HepG2 (cell line): ENCODE results near the gene SPHK1. TPM values are rescaled to one million over a fixed set of nuclear protein-coding genes. Genes with fewer than 3 reads are reported as not detected.

ENCODE experiments used
- ELF3 ChIP-seq: IDR thresholded peaks from 2 replicates; pipeline ENCODE4 v1.6.1; 2016; ENCODE audit warnings: missing genetic modification reagents, missing compliant biosample characterization
- FOXK2 ChIP-seq: fragments of 450-650 bp; IDR thresholded peaks from 2 replicates; pipeline ENCODE4 v1.6.1; 2016
- HDAC2 ChIP-seq: sonication (generic); formaldehyde crosslinking; IDR thresholded peaks from 2 replicates; pipeline ENCODE4 v1.4.0; 2020; ENCODE audit warnings: missing genetic modification reagents
- HES4 ChIP-seq: sonication (generic); formaldehyde crosslinking; IDR thresholded peaks from 2 replicates; pipeline ENCODE4 v1.9.0; 2021; ENCODE audit warnings: mild to moderate bottlenecking, missing genetic modification reagents, borderline replicate concordance
- IRF1 ChIP-seq: sonication (generic); formaldehyde crosslinking; IDR thresholded peaks from 2 replicates; pipeline ENCODE4 v1.4.0; 2020; ENCODE audit warnings: low read depth, mild to moderate bottlenecking, missing genetic modification reagents
- MATR3 ChIP-seq: sonication (generic); formaldehyde crosslinking; IDR thresholded peaks from 2 replicates; pipeline ENCODE4 v1.4.0; 2020; ENCODE audit warnings: missing genetic modification reagents
- NFYB ChIP-seq: sonication (generic); formaldehyde crosslinking; IDR thresholded peaks from 2 replicates; pipeline ENCODE4 v1.4.0; 2020; ENCODE audit warnings: missing genetic modification reagents
- NONO ChIP-seq, 2 experiments: fragments of 450-650 bp in 1 of 2; sonication (generic) in 1 of 2; formaldehyde crosslinking in 1 of 2; IDR thresholded peaks in 1 of 2; conservative IDR thresholded peaks in 1 of 2; 2 replicates each; pipeline versions ENCODE4 v1.6.1 to v1.8.0; 2017 to 2022; ENCODE audit warnings: mild to moderate bottlenecking in 1 of 2, missing genetic modification reagents in 1 of 2, moderate library complexity in 1 of 2
- POLR2AphosphoS2 ChIP-seq: IDR thresholded peaks from 2 replicates; pipeline ENCODE4 v1.6.1; 2011; ENCODE audit warnings: low read depth, low read length, improper control_type of control experiment
- POLR2AphosphoS5 ChIP-seq: IDR thresholded peaks from 2 replicates; pipeline ENCODE4 v1.6.1; 2012; ENCODE audit warnings: low read depth, low read length
- REPIN1 ChIP-seq: sonication (generic); formaldehyde crosslinking; IDR thresholded peaks from 2 replicates; pipeline ENCODE4 v1.8.0; 2022; ENCODE audit warnings: missing genetic modification reagents, low read depth, mild to moderate bottlenecking, borderline replicate concordance
- SIN3A ChIP-seq: IDR thresholded peaks from 2 replicates; pipeline ENCODE4 v1.6.1; 2011; ENCODE audit warnings: low read depth, mild to moderate bottlenecking, control low read depth, low read length, borderline replicate concordance
- SP1 ChIP-seq, 2 experiments: fragments of 450-650 bp in 1 of 2; sonication (generic) in 1 of 2; formaldehyde crosslinking in 1 of 2; IDR thresholded peaks; 2 replicates each; pipeline versions ENCODE4 v1.4.0 to v1.6.1; 2016 to 2020; ENCODE audit warnings: missing genetic modification reagents in 1 of 2
- SPEN ChIP-seq: sonication (generic); formaldehyde crosslinking; IDR thresholded peaks from 2 replicates; pipeline ENCODE4 v1.5.1; 2020; ENCODE audit warnings: low read depth, mild to moderate bottlenecking, missing genetic modification reagents
- YEATS4 ChIP-seq: sonication (generic); formaldehyde crosslinking; IDR thresholded peaks from 2 replicates; pipeline ENCODE4 v1.4.0; 2020; ENCODE audit warnings: missing genetic modification reagents, borderline replicate concordance
- ZMYM2 ChIP-seq: sonication (generic); formaldehyde crosslinking; IDR thresholded peaks from 2 replicates; pipeline ENCODE4 v1.8.0; 2022; ENCODE audit warnings: mild to moderate bottlenecking, missing genetic modification reagents
- ZNF276 ChIP-seq: sonication (generic); formaldehyde crosslinking; IDR thresholded peaks from 2 replicates; pipeline ENCODE4 v1.4.0; 2020; ENCODE audit warnings: mild to moderate bottlenecking, low read depth, missing genetic modification reagents
- ZNF292 ChIP-seq: sonication (generic); formaldehyde crosslinking; IDR thresholded peaks from 2 replicates; pipeline ENCODE4 v1.8.1; 2022; ENCODE audit warnings: mild to moderate bottlenecking, low read depth, missing genetic modification reagents, borderline replicate concordance
- ZNF496 ChIP-seq: sonication (generic); formaldehyde crosslinking; IDR thresholded peaks from 2 replicates; pipeline ENCODE4 v1.8.1; 2023; ENCODE audit warnings: mild to moderate bottlenecking, moderate library complexity, missing genetic modification reagents; ENCODE audit not compliant: insufficient replicate concordance
- ZNF562 ChIP-seq: sonication (generic); formaldehyde crosslinking; IDR thresholded peaks from 2 replicates; pipeline ENCODE4 v1.8.0; 2022; ENCODE audit warnings: missing genetic modification reagents, borderline replicate concordance
- ZNF746 ChIP-seq: sonication (generic); formaldehyde crosslinking; IDR thresholded peaks from 2 replicates; pipeline ENCODE4 v1.8.0; 2022; ENCODE audit warnings: mild to moderate bottlenecking, missing genetic modification reagents
- ZNF766 ChIP-seq: sonication (generic); formaldehyde crosslinking; IDR thresholded peaks from 2 replicates; pipeline ENCODE4 v1.5.0; 2020; ENCODE audit warnings: missing genetic modification reagents, borderline replicate concordance
- ZNF781 ChIP-seq: sonication (generic); formaldehyde crosslinking; IDR thresholded peaks from 2 replicates; pipeline ENCODE4 v1.5.1; 2020; ENCODE audit warnings: borderline replicate concordance, mild to moderate bottlenecking, missing genetic modification reagents; ENCODE audit errors: not compliant biosample characterization
- ZSCAN31 ChIP-seq: sonication (generic); formaldehyde crosslinking; IDR thresholded peaks from 2 replicates; pipeline ENCODE4 v1.5.0; 2020; ENCODE audit warnings: low read depth, mild to moderate bottlenecking, missing genetic modification reagents
- polyA plus RNA-seq, 8 experiments: library from polyadenylated mRNA; depleted of rRNA in 3 of 8; stranded (reverse) in 7 of 8; unstranded in 1 of 8; fragments of >200 nt; fragmentation: Illumina TruSeq in 4 of 8; extraction: Trizol in 4 of 8; gene quantifications; 2 replicates each; pipeline versions ENCODE4 v1.2.1 to v1.2.3, GENCODE V29; 2011 to 2016; ENCODE audit warnings: low read depth in 4 of 8, missing spikeins in 1 of 8, mixed read lengths in 1 of 8; ENCODE audit not compliant: insufficient read depth in 1 of 8
- total RNA-seq, 5 experiments: library from RNA; depleted of rRNA; stranded (reverse); fragments of >200 nt; fragmentation: Illumina TruSeq; extraction: Trizol; gene quantifications; 2 replicates each; pipeline ENCODE4 v1.2.3, GENCODE V29; 2016; ENCODE audit warnings: low read depth in 1 of 5
- TF ChIP-seq, protein P1 (sequence below): sonication (generic); formaldehyde crosslinking; conservative IDR thresholded peaks from 2 replicates; pipeline ENCODE4 v1.5.0; 2020; ENCODE audit warnings: missing genetic modification reagents

SPHK1 gene
- total and polyA plus RNA-seq, 2 of the 13 experiments (the other 11 are each of a cell fraction or from before 2014, with no cell fraction given): 129 to 160 TPM

DNA sequence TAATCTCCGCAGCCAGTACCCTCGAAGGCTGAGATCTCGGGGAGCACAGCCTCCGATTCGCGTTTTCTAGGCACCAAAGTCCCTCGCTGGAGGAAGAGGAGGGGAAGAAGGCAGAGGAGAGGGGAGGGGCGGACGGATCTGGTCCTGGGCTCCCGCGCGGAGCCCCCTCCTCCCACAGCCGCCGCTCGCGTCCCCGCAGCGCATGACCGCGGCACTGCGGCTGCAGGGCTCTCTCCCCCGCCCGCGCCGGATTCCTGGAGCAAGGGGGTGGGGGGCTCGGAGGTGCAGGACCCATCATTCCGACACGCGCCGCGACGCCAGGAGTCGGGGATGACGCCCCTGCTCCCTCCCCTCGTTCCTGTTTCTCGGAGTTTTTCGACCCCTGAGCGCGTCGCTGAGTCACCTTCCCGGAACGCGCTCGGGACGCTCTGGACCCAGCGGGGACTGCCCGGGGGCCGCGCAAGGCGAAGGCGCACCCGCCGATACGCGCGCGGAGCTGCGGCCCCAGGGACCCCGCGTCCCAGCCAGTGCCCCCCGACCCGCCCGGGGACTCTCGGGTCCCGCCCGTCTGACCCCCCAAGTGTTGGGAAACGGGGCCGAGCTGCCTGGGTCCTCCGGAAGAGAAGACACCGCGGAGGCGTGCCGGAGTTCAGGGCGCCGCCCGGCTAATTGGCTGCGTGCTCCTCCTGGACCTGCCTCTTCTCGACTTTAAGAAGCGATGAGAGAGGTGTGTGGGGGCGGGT lies 1.4 kb upstream of the SPHK1 start (continued):
- TF ChIP-seq POLR2AphosphoS2 (no peak), ZNF292 (CRISPR knock-in tag) (peak; percentile 45), REPIN1 (peak; percentile 47; the same call in 1 of the 2 replicates), NONO (IDR thresholded peaks at IDR 0.05) (no peak), NONO (CRISPR knock-in tag; conservative IDR thresholded peaks at IDR 0.05) (no peak), ZNF781 (no peak), NFYB (no peak), ZNF276 (0 out of 2 replicates have a peak, but pooled peaks have one; percentile 5), IRF1 (CRISPR knock-in tag) (no peak), SP1 (IDR thresholded peaks at IDR 0.05) (no peak), SP1 (CRISPR knock-in tag; IDR thresholded peaks at IDR 0.05) (peak; percentile 57), ZNF562 (CRISPR knock-in tag) (no peak), MATR3 (CRISPR knock-in tag) (no peak), ZNF746 (CRISPR knock-in tag) (no peak; the same call in 1 of the 2 replicates), SIN3A (peak; percentile 59; the same call in 1 of the 2 replicates), HES4 (no peak), ELF3 (peak; percentile 54; the same call in 1 of the 2 replicates), ZMYM2 (no peak), YEATS4 (CRISPR knock-in tag) (peak; percentile 74), ZNF496 (CRISPR knock-in tag) (no peak), FOXK2 (no peak), HDAC2 (peak; percentile 68), POLR2AphosphoS5 (peak; percentile 71), ZNF766 (CRISPR knock-in tag) (no peak; the same call in none of the 2 replicates), SPEN (CRISPR knock-in tag) (peak; percentile 38), ZSCAN31 (CRISPR knock-in tag) (no peak; the same call in none of the 2 replicates)
- TF ChIP-seq, protein P1, sequence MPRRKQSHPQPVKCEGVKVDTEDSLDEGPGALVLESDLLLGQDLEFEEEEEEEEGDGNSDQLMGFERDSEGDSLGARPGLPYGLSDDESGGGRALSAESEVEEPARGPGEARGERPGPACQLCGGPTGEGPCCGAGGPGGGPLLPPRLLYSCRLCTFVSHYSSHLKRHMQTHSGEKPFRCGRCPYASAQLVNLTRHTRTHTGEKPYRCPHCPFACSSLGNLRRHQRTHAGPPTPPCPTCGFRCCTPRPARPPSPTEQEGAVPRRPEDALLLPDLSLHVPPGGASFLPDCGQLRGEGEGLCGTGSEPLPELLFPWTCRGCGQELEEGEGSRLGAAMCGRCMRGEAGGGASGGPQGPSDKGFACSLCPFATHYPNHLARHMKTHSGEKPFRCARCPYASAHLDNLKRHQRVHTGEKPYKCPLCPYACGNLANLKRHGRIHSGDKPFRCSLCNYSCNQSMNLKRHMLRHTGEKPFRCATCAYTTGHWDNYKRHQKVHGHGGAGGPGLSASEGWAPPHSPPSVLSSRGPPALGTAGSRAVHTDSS (CRISPR knock-in tag): no peak
